HepG2 (cell line): ENCODE data around the gene NID2.

Experiments used
- ATF4 ChIP-seq, 2 experiments: fragments of 450-650 bp in 1 of 2; sonication (generic) in 1 of 2; formaldehyde crosslinking; IDR thresholded peaks; 2 replicates each; pipeline versions ENCODE4 v1.5.0 to v1.8.0; 2020 to 2022; ENCODE audit warnings: mild to moderate bottlenecking in 1 of 2, missing genetic modification reagents in 1 of 2
- CEBPB ChIP-seq: IDR thresholded peaks from 2 replicates; pipeline ENCODE4 v1.6.1; 2011; ENCODE audit warnings: low read depth, low read length, improper control_type of control experiment, borderline replicate concordance
- CTCF ChIP-seq: sonication (generic); formaldehyde crosslinking; IDR thresholded peaks from 2 replicates; pipeline ENCODE4 v1.5.0; 2020; ENCODE audit warnings: mild to moderate bottlenecking, missing genetic modification reagents, moderate library complexity
- GABPA ChIP-seq, 2 experiments: IDR thresholded peaks; 2 replicates each; pipeline ENCODE4 v1.6.1; 2011 to 2016; ENCODE audit warnings: low read depth in 2 of 2, low read length in 1 of 2, missing biosample characterization in 1 of 2, missing genetic modification characterization in 1 of 2
- MXD3 ChIP-seq: IDR thresholded peaks from 2 replicates; pipeline ENCODE4 v1.6.1; 2016; ENCODE audit warnings: mild to moderate bottlenecking, missing biosample characterization, missing genetic modification reagents
- NAIF1 ChIP-seq: sonication (generic); formaldehyde crosslinking; IDR thresholded peaks from 2 replicates; pipeline ENCODE4 v1.5.0; 2020; ENCODE audit warnings: mild to moderate bottlenecking, missing genetic modification reagents, borderline replicate concordance
- ZC3H4 ChIP-seq: sonication (generic); formaldehyde crosslinking; IDR thresholded peaks from 2 replicates; pipeline ENCODE4 v1.4.0; 2020; ENCODE audit warnings: missing genetic modification reagents, borderline replicate concordance
- ZNF124 ChIP-seq: sonication (generic); formaldehyde crosslinking; IDR thresholded peaks from 2 replicates; pipeline ENCODE4 v1.4.0; 2020; ENCODE audit warnings: missing genetic modification reagents
- ZNF317 ChIP-seq: sonication (generic); formaldehyde crosslinking; IDR thresholded peaks from 2 replicates; pipeline ENCODE4 v1.5.0; 2020; ENCODE audit warnings: mild to moderate bottlenecking, missing genetic modification reagents

- TF ChIP-seq ZNF124 (no peak), MXD3 (CRISPR knock-in tag) (no peak), ZC3H4 (CRISPR knock-in tag) (no peak), NAIF1 (CRISPR knock-in tag) (no peak), GABPA (IDR thresholded peaks at IDR 0.05; ENCODE audit: low read depth, low read length) (no peak), GABPA (CRISPR knock-in tag; IDR thresholded peaks at IDR 0.05; ENCODE audit: low read depth) (no peak), ATF4 (CRISPR knock-in tag; IDR thresholded peaks at IDR 0.05) (no peak), CEBPB (no peak), ZNF317 (CRISPR knock-in tag) (no peak), CTCF (CRISPR knock-in tag) (no peak)
Measured at GRCh38 chr14:52023518-52023917, 45.3 kb downstream of the NID2 start.
